ELF-1 (cell line): ENCODE data around the gene CRIM1.
"Not testable (repeated sequence)": the region's sequence is repeated elsewhere in the genome, so short reads cannot be mapped to it uniquely, and the experiment has no call there.

Experiments used
- DNase-seq: peaks from one replicate; pipeline ENCODE4 v3.0.0-alpha.2; 2016; ENCODE audit warnings: low read depth, low spot score

CRIM1 gene, protein sequence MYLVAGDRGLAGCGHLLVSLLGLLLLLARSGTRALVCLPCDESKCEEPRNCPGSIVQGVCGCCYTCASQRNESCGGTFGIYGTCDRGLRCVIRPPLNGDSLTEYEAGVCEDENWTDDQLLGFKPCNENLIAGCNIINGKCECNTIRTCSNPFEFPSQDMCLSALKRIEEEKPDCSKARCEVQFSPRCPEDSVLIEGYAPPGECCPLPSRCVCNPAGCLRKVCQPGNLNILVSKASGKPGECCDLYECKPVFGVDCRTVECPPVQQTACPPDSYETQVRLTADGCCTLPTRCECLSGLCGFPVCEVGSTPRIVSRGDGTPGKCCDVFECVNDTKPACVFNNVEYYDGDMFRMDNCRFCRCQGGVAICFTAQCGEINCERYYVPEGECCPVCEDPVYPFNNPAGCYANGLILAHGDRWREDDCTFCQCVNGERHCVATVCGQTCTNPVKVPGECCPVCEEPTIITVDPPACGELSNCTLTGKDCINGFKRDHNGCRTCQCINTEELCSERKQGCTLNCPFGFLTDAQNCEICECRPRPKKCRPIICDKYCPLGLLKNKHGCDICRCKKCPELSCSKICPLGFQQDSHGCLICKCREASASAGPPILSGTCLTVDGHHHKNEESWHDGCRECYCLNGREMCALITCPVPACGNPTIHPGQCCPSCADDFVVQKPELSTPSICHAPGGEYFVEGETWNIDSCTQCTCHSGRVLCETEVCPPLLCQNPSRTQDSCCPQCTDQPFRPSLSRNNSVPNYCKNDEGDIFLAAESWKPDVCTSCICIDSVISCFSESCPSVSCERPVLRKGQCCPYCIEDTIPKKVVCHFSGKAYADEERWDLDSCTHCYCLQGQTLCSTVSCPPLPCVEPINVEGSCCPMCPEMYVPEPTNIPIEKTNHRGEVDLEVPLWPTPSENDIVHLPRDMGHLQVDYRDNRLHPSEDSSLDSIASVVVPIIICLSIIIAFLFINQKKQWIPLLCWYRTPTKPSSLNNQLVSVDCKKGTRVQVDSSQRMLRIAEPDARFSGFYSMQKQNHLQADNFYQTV

DNA sequence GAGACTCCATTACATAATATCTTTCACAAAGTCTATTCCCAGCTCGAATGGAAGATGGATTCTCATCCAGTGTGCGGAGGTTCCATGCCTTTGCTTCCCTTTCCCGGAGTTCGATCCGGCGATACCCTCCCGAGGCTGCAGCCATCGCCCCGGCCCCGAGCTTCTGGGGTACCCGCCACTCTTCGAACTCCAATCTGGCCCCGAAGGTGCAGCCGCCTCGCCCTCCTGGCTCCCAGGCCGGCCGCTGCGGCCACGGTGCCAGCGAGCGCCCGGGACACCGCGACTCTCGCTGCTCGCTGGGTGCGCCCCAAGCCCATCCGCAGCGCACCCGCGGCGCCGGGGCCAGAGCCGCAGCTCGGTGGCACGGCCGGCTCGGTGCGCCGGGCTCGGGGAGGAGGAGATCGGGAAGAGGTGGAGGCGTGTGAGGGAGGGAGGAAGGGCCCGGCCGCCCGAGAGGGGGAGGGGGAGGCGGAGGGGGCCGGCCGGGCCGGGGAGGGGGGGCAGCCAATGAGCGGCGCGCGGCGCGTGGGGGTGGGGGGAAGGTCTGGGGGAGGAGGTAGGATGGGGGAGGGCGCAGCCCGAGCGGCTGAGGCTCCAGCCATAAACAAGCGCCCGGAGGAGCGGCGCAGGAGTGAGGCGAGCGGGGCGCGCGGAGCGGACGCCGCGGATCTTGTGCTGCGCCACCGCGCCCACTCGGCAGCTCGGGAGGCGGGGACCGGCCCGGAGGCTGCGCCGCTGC is at the start of gene CRIM1:
Gene CRIM1, plus strand, starts transcription at position 628 of the 739 bp plus-strand sequence. CDS start 515 bp downstream, outside the sequence.
- peak; percentile 83 for DNase-seq

DNA sequence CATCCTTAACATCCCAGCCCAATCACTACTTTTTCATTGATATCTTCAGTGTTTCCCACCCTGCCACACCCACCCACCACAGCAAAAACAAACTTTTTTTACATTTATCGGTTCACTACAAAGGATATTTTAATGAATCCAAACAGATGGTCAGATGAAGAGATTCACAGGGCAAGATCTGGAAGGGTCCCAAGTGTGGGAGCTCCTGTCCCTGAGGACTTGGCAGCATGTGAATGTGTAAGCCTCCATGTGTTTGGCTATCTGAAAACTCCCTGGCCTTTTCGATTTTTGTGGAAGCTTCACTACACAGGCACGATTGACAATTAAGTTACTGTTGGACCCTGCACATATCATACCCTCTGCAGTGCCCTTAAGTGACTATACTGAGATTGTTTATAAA is 48.1 kb upstream of the CRIM1 start:
- no peak for DNase-seq

DNA sequence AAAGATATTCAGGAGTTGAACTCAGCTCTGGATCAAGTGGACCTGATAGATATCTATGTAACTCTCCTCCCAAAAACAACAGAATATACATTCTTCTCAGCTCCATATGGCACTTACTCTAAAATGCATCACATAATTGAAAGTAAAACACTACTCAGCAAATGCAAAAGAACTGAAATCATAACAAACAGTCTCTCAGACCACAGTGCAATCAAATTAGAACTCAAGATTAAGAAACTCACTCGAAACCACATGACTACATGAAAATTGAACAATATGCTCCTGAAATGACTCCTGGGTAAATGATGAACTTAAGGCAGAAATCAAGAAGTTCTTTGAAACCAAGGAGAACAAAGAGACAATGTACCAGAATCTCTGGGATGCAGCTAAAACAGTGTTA is 45.1 kb upstream of the CRIM1 start:
- not testable (repeated sequence) for DNase-seq

DNA sequence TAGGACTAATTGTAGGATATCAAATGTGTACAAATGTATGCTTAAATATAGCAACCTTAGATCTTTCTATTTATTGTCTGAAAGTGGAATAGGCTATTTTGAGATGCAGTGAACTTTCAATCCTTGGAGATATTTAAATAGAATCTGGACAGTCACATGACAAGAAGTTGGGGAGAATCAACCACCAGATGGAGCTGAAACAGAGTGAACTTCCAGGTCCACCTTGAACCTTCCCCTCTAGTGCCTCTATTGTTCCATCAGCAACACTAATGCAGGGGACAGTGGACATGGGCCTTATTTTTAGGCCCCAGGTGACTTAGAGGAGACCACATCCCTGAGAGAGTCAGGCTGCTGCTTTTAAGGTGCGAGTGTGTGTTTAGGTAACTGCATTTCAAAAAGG is 37.0 kb upstream of the CRIM1 start:
- no peak for DNase-seq

DNA sequence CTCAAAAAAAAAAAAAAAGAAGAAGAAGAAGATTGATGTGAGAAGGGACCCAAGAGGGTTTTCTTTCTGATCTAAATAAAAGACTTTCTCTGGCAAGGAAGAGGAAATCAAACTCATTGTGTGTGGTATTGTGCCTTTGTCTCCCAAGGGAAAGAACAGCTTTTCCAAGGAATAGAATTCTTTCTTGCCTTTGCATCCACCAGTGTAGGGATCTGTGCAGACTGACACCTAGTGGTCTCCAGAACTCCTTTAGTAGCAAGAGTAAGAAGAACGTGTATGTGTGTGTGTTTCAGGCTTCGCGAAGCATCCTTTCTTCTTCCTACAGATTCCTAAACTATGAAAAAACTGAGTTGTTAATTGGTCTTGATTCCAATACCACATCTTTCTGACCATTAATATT is 33.5 kb upstream of the CRIM1 start:
- DNase-seq, result no peak

DNA sequence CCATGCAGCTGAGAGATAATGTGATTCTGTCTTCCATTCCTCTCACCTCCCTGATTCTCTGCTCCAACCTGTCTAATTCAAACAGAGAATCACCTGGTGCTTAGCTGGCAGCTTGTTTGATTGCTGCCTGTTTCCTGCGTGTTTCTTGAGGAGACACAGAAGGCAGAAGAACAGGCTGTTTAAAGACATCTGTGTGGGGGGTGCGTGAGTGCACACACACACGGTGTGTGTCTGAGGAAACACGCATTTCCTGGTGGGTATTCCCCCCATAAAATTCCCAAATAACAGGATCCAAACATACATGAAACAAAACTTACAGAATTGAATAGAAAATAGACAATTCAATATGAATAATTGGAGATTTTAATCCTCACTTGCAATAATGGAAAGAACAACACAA is 29.3 kb upstream of the CRIM1 start:
- no peak for DNase-seq

DNA sequence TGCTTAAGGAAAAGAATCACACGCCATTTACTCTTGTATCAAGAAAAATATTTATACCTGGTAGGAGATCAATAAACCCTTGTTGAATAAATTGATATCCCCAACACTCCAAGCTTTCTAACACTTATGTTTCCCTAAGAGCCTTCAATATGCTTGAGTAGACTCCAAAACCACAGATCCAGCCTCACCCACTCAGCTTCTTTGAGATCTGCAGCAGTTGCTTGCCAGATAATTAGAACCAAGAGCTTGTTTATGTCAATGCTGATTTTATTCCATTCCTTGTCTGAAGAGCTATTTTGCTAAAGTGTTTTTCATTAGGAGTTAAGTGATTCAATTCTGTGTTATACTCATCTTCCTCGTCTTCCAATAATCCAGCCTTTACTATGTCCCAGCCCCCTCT is 26.3 kb upstream of the CRIM1 start:
- no peak for DNase-seq

DNA sequence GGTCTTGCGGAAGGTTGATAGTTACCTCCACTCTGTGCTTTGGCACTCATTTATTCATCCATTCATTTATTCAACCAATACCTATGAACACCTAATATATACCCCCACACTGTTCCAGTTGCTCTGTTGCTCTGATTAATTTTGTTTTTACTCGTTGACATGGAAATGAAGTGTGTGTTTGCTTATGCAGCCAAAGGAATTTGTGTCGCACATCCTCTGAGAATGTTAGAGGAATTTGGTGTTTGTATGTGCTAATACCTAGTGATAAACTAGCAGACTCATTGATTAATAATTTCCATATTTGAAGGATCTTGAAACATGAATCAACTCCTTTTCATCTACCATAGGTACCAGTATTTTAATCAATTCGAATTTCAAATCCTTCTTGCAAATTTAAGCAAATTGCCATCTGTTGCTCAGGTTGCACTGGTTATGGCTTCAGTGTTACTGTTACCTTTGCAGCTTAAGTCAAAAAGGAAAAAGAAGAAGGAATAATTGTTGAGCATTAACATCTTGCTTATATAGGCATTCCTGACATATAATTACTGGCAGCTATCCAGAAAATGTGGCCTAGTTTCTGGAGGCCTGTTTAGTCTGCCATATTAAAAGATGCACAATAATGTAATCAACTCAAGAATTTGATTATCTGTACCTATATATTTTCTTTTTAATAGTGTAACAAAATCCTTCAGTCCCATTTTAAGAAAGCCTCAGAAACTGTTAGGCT is 25.7 kb upstream of the CRIM1 start:
- DNase-seq, result no peak

DNA sequence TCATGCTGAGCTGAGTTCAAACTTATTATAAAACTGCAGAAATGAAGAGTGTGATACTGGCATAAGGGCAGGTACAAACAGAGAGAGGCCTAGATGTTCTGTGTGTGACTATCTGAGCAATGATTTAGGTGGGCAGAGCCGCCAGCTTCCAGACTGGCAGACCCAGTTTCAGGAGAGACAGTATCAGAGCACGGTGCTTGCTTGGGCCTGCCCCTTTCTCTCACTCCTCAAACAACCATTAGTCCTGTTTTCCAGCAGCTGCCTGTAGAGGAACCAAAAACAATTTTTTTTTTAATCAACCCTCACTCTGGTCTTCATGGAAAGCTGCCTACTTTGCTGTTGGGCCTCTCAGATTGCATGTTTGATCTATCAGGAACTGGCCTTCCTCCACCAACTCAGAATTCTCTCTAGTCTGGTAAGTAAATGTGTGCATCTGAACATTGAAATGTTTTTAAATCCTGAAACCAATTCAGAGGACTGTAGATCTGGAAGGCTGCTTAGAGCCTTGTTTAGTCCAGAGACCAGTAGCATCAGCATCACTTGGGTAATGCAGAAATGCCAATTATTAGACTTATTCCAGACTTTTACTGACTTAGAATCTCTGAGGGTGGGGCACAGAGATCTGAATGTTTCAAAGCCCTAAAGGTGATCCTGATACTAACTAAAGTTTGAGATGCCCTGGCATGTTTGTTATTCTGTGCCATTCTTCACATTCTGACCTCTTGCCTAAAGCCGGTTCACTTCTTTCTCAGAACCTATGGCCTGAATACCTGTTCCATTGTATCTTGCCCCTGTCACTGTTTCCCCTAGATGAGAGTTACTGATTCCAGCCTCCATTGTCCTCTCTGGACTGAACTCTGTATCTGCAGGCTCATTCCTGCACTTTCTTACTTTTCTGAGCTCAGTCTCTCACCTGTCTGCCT is 24.8 kb upstream of the CRIM1 start:
- no peak for DNase-seq

DNA sequence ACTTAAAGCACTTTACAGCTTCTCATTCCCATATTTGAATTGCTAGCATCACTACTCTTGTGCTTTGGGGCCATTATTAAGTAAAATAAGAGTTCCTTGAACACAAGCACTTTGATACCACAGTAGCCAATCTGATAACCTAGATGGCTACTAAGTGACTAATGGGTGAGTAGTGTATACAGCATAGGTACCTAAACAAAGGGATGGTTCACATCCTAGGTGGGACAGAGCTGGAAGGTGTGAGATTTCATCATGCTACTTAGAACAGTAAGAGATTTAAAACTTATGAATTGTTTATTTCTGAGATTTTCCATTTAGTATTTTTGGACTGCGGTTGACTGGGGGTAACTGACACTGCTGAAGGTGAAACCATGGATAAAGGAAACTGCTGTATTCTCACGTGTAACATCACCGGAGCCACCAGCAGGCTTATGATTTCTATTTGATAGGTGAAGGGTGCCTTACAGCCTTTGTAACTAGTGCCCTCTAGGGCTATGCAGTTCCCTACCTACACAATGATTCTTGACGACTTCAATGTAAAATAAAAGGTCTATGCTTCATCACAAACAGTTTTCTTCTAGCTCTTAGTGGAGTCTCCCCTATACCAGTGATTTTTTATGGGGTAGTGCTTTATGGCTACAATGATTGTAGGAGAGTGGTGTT is 22.1 kb upstream of the CRIM1 start:
- DNase-seq, result no peak

DNA sequence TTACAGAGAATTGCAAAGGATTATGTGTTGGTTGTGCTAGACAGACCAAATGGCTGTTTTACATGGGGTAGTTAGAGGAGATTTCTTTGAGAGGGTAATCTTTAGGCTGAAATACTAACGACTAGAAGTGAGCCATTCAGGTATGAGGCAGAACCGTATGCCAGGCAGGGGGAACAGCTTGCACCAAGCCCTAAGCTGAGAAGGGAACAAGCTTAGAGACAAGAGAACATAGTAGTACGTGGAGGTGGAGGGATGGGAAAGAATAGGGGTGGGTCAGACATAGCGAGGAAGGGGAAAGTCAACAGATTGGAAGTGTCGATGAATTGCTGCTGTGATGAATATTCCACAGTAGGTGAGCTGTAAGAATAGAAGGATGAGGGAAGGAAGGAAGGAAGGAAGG is 20.0 kb upstream of the CRIM1 start:
- no peak for DNase-seq

DNA sequence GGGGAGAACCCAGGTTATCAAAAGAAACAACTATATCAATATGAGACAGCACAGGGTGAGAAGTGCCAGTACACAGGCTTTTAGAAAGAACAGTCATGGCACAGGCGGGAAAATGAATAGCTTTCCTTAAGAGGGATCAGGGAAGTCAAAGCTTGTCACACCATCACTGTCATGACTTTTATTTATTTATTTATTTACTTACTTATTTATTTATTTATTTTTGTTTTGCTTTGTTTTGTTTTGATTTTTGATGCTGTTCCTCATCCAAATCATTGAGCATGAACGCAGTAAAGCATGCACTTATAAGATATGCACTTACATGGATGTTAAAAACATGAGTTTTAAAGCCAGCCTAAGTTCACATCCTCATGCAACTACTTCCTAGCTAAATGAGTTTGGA is 19.3 kb upstream of the CRIM1 start:
- no peak for DNase-seq

DNA sequence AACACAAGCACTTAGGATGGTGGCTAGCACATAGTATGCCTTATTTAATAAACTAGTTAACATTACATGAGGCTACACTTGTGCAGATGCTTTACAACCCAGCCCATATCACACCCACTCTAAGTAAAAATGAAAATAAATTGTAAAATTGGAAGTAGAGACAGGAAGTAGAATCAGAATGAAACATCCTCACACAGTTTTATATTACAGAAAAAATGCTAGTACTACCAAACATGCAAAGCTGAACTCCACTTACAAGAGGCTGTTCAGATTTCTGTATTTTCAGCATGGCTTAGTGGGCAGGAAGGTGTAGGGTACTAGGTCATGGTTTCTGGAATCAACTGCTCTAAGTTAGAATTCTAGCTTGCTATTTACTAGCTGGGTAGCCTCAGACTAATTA is 18.2 kb upstream of the CRIM1 start:
- DNase-seq, result no peak

DNA sequence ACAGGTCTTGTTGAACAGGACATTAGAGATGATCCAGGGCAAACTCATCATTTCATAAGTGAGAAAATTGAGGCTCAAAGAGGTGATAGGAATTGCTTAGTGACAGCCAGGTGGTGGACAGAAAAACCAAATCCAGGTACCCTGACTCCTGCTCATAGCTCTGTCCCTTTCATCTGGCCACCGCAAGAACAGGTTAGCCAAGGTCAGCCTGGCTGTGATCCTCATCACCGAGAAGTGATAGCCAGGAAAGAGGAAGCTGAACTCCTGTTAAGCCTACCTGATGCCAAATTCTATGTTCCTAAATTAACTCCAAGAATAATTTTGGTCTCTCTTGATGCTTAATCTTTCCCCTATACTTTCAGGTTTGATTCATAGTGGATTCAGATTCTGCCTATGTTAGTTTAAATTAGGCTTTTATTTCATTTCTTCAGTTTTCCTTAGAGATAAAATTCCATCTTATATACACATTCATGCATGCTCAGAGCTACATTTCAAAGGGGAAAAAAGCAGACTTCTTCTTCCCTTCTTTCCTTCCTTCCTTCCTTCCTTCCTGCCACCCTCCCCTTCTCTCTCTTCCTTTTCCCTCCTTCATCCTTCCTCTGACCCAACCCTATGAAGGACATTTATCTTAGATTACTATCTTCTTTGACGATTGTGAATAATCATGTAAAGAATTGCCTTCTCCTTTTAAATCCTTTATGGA is 17.3 kb upstream of the CRIM1 start:
- DNase-seq, result peak; percentile 45

DNA sequence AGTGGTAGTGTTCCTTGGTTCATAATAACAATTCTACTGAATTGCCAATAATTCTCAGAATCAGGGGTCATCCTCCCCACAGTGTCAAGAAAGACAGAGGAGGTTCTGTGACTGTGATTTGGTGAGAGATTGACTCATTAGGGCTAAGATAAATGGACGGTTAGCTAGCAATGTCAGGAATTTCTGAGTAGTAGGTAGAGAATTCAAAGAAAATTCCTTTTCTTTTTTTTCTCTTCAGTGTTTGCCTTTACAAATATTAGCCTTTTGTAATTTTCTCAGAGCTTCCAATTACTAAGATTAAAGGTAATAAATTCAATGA is 16.8 kb upstream of the CRIM1 start:
- DNase-seq, result no peak

DNA sequence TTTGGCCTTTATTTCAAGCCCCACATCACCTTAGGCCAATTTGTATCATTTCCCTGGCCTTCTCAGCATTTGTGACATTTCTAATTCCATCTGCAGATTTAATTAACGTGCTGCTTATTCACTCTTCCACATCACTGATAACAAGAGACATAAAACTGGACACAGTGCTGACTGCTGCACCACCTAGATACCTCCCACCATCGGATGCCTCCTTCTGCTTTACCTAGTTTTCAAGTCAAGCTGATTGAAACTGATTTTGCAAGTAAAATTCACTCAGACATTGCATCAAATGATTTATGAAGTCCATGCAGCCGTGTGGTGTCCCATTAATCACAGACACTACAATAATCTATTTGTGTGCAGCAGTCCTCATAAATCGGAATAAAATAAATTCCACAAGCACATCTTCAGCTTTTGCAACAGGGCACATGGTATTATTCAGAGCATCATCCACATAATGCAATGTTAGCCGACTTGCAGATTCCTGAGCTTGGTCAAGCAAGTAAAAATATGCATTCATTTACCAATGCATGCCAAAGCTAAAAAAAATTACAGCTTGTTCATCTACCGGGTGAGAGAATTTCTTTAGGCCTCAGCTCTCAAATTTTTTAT is 15.9 kb upstream of the CRIM1 start:
- DNase-seq, result no peak

DNA sequence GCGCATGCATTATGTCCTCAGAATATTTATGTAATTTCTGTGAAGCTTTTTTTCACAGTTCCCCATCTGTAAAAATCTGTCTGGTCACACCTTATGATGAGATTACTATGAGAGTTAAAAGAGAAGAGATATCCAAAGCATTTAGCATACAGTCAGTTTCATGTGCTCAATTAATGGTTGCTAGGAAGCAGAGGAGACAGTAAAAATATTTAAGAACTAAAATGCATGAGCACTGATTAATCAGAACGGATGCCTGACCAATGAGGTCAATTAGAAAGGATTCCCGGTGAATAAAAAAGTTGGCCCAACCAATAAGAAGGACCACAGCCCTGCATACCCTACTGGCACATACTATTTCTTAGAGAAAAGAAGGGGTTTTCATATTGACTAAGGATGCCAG is 12.0 kb upstream of the CRIM1 start:
- no peak for DNase-seq

DNA sequence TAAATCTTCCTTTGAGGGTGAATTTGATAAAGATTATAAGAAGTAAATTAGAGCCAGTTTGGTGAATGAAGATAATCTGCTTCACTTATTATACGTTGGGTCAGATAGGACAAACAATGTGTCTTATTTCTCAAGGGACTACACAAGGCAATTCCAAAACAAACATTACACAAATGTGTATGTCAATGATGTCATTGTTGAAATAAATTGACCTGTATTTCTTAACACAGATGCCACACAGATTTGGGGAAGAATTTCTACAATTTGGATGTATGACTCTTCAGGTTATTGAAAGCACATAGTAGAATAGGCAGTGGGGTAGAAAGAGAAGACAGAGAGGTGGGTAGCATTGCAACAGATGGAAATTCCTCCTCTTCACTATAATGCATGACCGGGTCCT is 6.9 kb upstream of the CRIM1 start:
- DNase-seq, result no peak

DNA sequence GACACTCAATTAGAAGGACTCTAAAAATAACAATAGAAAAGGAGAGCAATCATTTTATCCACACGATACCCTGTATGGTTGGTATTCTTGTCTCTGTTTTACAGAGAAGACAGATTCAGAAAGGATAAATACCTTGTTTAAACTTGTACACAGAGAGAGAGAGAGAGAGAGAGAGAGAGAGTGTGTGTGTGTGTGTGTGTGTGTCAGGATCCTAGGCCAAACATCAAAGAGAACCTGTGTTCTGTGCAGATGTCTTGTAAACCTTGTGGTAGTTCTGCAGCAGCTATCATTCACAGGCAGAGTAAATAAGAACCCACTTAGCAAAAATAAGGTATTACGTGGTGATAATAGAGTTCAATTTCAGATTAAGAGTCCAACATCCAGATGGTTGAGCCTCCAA is 4.3 kb upstream of the CRIM1 start:
- DNase-seq, result no peak
